A673 (cell line): Measurements from ENCODE around the gene SCYGR3.

Experiments used
- EZH2 ChIP-seq: fragments of 200-600 bp; sonication (generic); IDR thresholded peaks from 2 replicates; pipeline ENCODE4 v1.6.1; 2017; ENCODE audit warnings: borderline replicate concordance, low read depth, mild to moderate bottlenecking, mixed read lengths, antibody characterized with exemption, low read length; ENCODE audit not compliant: poor library complexity, severe bottlenecking
- TF ChIP-seq, protein P1 (sequence below): fragments of 300-800, 200-600 bp; sonication (generic); conservative IDR thresholded peaks from 2 replicates; pipeline ENCODE4 v1.5.1; 2017; ENCODE audit warnings: low read depth, mild to moderate bottlenecking, antibody characterized with exemption, low read length, moderate library complexity, mixed read lengths

DNA sequence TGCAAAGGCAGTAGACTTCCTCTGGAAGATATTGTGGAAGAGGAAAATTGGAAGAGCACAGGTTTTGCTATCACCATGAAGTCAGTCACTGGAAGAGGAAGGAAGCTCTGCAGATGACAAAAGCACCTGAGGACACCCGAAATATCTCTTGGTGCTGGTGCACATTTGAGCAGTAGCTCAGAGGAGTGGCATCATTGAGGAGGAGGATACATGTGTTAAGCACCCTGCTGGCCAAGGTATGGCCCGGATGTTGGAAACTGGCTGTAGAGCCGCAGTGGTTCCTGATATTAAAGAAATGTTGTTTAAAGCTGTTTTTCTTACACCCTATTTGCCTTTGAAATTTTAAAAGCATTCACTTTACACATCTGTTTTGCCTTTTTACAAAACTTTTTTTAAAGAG lies 48.6 kb downstream of the SCYGR3 start:
- TF ChIP-seq, protein P1, sequence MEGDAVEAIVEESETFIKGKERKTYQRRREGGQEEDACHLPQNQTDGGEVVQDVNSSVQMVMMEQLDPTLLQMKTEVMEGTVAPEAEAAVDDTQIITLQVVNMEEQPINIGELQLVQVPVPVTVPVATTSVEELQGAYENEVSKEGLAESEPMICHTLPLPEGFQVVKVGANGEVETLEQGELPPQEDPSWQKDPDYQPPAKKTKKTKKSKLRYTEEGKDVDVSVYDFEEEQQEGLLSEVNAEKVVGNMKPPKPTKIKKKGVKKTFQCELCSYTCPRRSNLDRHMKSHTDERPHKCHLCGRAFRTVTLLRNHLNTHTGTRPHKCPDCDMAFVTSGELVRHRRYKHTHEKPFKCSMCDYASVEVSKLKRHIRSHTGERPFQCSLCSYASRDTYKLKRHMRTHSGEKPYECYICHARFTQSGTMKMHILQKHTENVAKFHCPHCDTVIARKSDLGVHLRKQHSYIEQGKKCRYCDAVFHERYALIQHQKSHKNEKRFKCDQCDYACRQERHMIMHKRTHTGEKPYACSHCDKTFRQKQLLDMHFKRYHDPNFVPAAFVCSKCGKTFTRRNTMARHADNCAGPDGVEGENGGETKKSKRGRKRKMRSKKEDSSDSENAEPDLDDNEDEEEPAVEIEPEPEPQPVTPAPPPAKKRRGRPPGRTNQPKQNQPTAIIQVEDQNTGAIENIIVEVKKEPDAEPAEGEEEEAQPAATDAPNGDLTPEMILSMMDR: no peak
- no peak for TF ChIP-seq EZH2
